ENCODE results near the gene ZSCAN16. TPM values are rescaled to one million over a fixed set of nuclear protein-coding genes. Genes with fewer than 3 reads are reported as not detected.
A peak's percentile ranks its signal among the peaks of the same experiment; 100 is the strongest.

The ZSCAN16 gene
- total and polyA plus RNA-seq, 9 of the 15 experiments (the other 6 are each of a cell fraction or from before 2014, with no cell fraction given), result 0.08 TPM; not detected in 8

DNA sequence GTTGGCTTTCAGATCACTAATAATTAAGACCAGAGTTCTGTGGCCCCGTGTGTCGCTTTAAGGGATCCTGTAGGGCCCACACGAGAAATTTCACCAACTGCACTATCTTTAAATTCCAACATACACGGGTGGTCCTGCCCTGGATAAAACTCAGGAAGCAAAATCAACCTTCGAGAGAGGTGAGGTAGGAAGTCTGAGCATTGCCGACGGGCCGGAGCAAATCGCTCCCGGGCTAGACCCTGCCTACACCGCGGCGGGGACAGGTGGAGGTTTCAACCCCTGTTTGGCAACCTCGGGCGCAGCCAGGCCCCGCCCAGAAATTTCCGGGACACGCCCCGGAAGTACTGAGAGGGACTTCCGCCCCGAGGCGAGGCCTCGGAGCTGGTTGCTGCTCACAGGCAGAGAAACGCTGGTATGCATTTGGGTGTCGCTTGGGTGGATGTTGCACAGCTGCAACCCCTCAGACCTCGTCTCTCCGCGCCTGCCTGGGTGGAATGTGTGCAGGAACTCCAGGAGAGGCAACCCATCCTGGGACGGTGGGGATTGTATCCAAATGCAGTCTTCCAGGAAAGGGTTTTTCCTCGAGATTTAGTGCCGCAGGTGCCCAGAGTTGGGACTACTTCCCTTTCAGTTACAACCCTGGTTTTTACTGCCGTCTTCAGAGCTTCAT, 37.1 kb downstream of the ZSCAN16 start (continued):
- TF ChIP-seq ETV5 (CRISPR knock-in tag; IDR thresholded peaks at IDR 0.05; ENCODE audit: low read depth) (peak; percentile 68; the same call in 1 of the 2 replicates), SIX5 (IDR thresholded peaks at IDR 0.05; ENCODE audit: borderline replicate concordance in 1 of 2, insufficient read depth in 1 of 2, low read depth in 1 of 2, low read length in 2 of 2) (no peak), HDAC6 (IDR thresholded peaks at IDR 0.05; ENCODE audit: low read depth, low read length) (no peak), CBX1 (IDR thresholded peaks at IDR 0.05; ENCODE audit: low read depth) (peak; percentile 49; the same call in 1 of the 2 replicates), ETV6 (IDR thresholded peaks at IDR 0.05; ENCODE audit: borderline replicate concordance in 1 of 2, low read depth in 2 of 2, low read length in 1 of 2) (no peak), ETV6 (CRISPR knock-in tag; IDR thresholded peaks at IDR 0.05; ENCODE audit: borderline replicate concordance) (peak; percentile 78), BDP1 (IDR thresholded peaks at IDR 0.05; ENCODE audit: insufficient read depth, insufficient read length) (no peak), NCOA2 (IDR thresholded peaks at IDR 0.05; ENCODE audit: partially characterized antibody in 2 of 2) (no peak), CBX2 (IDR thresholded peaks at IDR 0.05; ENCODE audit: insufficient read depth, low read length, poor library complexity, severe bottlenecking) (no peak), ZNF830 (CRISPR knock-in tag; IDR thresholded peaks at IDR 0.05) (no peak), HNRNPLL (IDR thresholded peaks at IDR 0.05; ENCODE audit: low read depth, low read length, poor library complexity, severe bottlenecking) (peak; percentile 29), NFRKB (IDR thresholded peaks at IDR 0.05; ENCODE audit: low read depth) (no peak), MAFG (tag; conservative IDR thresholded peaks at IDR 0.05) (no peak), MYBL2 (IDR thresholded peaks at IDR 0.05; ENCODE audit: low read depth) (no peak), MYBL2 (CRISPR knock-in tag; IDR thresholded peaks at IDR 0.05; ENCODE audit: borderline replicate concordance) (no peak), ZNF445 (CRISPR knock-in tag; IDR thresholded peaks at IDR 0.05; ENCODE audit: low read depth) (no peak), ETV1 (tag; conservative IDR thresholded peaks at IDR 0.05; ENCODE audit: low read depth) (peak; percentile 70)
- TF ChIP-seq, protein P1, sequence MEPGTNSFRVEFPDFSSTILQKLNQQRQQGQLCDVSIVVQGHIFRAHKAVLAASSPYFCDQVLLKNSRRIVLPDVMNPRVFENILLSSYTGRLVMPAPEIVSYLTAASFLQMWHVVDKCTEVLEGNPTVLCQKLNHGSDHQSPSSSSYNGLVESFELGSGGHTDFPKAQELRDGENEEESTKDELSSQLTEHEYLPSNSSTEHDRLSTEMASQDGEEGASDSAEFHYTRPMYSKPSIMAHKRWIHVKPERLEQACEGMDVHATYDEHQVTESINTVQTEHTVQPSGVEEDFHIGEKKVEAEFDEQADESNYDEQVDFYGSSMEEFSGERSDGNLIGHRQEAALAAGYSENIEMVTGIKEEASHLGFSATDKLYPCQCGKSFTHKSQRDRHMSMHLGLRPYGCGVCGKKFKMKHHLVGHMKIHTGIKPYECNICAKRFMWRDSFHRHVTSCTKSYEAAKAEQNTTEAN (CRISPR knock-in tag; IDR thresholded peaks at IDR 0.05), result no peak
- TF ChIP-seq, protein P2, sequence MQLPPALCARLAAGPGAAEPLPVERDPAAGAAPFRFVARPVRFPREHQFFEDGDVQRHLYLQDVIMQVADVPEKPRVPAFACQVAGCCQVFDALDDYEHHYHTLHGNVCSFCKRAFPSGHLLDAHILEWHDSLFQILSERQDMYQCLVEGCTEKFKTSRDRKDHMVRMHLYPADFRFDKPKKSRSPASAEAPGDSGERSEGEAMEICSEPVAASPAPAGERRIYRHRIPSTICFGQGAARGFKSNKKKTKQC (CRISPR knock-in tag; IDR thresholded peaks at IDR 0.05), result no peak
- TF ChIP-seq, protein P3, sequence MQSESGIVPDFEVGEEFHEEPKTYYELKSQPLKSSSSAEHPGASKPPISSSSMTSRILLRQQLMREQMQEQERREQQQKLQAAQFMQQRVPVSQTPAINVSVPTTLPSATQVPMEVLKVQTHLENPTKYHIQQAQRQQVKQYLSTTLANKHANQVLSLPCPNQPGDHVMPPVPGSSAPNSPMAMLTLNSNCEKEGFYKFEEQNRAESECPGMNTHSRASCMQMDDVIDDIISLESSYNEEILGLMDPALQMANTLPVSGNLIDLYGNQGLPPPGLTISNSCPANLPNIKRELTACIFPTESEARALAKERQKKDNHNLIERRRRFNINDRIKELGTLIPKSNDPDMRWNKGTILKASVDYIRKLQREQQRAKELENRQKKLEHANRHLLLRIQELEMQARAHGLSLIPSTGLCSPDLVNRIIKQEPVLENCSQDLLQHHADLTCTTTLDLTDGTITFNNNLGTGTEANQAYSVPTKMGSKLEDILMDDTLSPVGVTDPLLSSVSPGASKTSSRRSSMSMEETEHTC (IDR thresholded peaks at IDR 0.05), result no peak
- TF ChIP-seq, protein P4, sequence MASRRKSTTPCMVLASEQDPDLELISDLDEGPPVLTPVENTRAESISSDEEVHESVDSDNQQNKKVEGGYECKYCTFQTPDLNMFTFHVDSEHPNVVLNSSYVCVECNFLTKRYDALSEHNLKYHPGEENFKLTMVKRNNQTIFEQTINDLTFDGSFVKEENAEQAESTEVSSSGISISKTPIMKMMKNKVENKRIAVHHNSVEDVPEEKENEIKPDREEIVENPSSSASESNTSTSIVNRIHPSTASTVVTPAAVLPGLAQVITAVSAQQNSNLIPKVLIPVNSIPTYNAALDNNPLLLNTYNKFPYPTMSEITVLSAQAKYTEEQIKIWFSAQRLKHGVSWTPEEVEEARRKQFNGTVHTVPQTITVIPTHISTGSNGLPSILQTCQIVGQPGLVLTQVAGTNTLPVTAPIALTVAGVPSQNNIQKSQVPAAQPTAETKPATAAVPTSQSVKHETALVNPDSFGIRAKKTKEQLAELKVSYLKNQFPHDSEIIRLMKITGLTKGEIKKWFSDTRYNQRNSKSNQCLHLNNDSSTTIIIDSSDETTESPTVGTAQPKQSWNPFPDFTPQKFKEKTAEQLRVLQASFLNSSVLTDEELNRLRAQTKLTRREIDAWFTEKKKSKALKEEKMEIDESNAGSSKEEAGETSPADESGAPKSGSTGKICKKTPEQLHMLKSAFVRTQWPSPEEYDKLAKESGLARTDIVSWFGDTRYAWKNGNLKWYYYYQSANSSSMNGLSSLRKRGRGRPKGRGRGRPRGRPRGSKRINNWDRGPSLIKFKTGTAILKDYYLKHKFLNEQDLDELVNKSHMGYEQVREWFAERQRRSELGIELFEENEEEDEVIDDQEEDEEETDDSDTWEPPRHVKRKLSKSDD (conservative IDR thresholded peaks at IDR 0.05; ENCODE audit: low read length), result no peak
